HL-60 (cell line): ENCODE results near the gene SSH2.

Experiments used
- DNase-seq, 2 experiments: peaks; one replicate each; pipeline ENCODE4 v3.0.0-alpha.2; 2010 to 2020; ENCODE audit warnings: low read depth in 1 of 2, low spot score in 1 of 2
- H3K27ac ChIP-seq: fragments of 250-450 bp; sonication (Bioruptor Pico); replicated peaks from 2 replicates; pipeline ENCODE4 v1.5.1; 2020; ENCODE audit warnings: mild to moderate bottlenecking, moderate library complexity
- H3K27me3 ChIP-seq: fragments of 250-450 bp; sonication (Bioruptor Pico); 2 replicates; pipeline ENCODE4 v1.5.1; 2021; ENCODE audit warnings: mild to moderate bottlenecking, moderate library complexity; ENCODE audit not compliant: insufficient read depth, poor library complexity, severe bottlenecking
- H3K4me3 ChIP-seq: replicated peaks from 2 replicates; pipeline ENCODE4 v1.5.1; 2011; ENCODE audit warnings: mild to moderate bottlenecking, control low read depth, low read length; ENCODE audit not compliant: insufficient read depth
- GABPA ChIP-seq: IDR thresholded peaks from 2 replicates; pipeline ENCODE4 v1.6.1; 2012; ENCODE audit warnings: low read depth
- POLR2AphosphoS5 ChIP-seq: IDR thresholded peaks from 2 replicates; pipeline ENCODE4 v1.6.1; 2012; ENCODE audit warnings: low read depth
- SPI1 ChIP-seq: IDR thresholded peaks from 2 replicates; pipeline ENCODE4 v1.6.1; 2012; ENCODE audit warnings: low read depth, mild to moderate bottlenecking, borderline replicate concordance
- TF ChIP-seq, protein P1 (sequence below): IDR thresholded peaks from 2 replicates; pipeline ENCODE4 v1.6.1; 2012; ENCODE audit warnings: low read depth; ENCODE audit not compliant: insufficient replicate concordance
- TF ChIP-seq, protein P2 (sequence below): IDR thresholded peaks from one replicate; pipeline ENCODE4 v1.5.1; 2011; ENCODE audit warnings: low read length, control low read depth, inconsistent platforms; ENCODE audit not compliant: insufficient read depth

Gene SSH2

DNA sequence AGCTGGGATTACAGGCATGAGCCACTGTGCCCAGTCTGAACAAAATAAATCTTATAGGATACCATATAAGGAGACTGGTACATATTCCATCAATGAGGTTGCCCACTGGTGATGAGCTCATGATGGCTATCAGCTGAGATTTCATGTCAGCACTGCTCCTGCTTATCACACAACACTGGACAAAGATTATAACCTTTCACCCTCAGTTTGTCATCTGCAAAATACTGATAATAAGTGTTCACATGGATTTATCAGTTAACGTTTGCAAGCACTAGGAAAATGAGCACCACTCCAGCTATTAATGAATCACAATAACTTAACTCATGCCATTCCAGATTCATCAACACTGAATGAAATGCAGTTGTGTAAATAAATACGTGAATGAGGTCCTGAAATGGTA is 83.7 kb downstream of the SSH2 start:
- Histone ChIP-seq H3K27me3 (no peaks in the 10 kb centered on the region), H3K27ac (no peak overlapping the region), H3K4me3 (no peak overlapping the region)
- TF ChIP-seq, protein P1, sequence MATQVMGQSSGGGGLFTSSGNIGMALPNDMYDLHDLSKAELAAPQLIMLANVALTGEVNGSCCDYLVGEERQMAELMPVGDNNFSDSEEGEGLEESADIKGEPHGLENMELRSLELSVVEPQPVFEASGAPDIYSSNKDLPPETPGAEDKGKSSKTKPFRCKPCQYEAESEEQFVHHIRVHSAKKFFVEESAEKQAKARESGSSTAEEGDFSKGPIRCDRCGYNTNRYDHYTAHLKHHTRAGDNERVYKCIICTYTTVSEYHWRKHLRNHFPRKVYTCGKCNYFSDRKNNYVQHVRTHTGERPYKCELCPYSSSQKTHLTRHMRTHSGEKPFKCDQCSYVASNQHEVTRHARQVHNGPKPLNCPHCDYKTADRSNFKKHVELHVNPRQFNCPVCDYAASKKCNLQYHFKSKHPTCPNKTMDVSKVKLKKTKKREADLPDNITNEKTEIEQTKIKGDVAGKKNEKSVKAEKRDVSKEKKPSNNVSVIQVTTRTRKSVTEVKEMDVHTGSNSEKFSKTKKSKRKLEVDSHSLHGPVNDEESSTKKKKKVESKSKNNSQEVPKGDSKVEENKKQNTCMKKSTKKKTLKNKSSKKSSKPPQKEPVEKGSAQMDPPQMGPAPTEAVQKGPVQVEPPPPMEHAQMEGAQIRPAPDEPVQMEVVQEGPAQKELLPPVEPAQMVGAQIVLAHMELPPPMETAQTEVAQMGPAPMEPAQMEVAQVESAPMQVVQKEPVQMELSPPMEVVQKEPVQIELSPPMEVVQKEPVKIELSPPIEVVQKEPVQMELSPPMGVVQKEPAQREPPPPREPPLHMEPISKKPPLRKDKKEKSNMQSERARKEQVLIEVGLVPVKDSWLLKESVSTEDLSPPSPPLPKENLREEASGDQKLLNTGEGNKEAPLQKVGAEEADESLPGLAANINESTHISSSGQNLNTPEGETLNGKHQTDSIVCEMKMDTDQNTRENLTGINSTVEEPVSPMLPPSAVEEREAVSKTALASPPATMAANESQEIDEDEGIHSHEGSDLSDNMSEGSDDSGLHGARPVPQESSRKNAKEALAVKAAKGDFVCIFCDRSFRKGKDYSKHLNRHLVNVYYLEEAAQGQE: no peak
- TF ChIP-seq POLR2AphosphoS5: no peak
- TF ChIP-seq, protein P2, sequence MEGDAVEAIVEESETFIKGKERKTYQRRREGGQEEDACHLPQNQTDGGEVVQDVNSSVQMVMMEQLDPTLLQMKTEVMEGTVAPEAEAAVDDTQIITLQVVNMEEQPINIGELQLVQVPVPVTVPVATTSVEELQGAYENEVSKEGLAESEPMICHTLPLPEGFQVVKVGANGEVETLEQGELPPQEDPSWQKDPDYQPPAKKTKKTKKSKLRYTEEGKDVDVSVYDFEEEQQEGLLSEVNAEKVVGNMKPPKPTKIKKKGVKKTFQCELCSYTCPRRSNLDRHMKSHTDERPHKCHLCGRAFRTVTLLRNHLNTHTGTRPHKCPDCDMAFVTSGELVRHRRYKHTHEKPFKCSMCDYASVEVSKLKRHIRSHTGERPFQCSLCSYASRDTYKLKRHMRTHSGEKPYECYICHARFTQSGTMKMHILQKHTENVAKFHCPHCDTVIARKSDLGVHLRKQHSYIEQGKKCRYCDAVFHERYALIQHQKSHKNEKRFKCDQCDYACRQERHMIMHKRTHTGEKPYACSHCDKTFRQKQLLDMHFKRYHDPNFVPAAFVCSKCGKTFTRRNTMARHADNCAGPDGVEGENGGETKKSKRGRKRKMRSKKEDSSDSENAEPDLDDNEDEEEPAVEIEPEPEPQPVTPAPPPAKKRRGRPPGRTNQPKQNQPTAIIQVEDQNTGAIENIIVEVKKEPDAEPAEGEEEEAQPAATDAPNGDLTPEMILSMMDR: no peak
- no peak for TF ChIP-seq GABPA
- TF ChIP-seq SPI1: no peak
- DNase-seq: no peak

DNA sequence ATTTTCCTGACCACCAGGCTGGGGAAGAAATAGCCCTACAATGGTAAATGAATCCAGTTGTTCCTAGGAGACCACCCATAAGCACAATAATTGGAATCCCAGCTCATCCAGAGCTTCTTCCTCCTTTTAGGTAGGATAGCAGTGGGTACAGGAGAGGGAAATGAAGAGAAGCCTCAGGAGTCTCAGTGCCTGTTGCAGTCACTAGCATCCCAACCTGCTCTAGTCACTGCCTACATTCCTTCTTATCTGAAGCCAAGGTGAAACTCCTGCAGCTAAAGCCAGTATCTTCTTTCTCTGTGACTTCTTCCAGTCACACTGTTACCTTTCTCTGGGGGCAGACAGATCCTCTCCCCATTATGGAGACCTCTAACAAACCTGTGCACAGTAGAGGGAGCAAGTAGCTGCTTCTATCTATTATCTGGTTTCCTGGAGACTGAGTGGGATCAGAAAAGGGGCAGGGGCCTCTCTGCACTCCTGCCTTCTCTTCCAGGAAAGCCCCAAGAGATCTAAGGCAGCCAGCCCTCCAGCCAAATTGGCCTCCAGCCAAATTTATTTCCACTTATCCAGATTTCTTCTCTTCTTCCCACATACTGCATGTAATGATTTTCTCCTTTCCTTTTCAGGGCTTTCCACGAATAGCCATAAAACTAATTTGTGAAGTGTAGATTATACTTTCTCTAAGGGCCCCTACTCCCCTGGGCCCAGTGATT is 85.5 kb downstream of the SSH2 start:
- TF ChIP-seq, protein P1: no peak
- TF ChIP-seq, protein P2: no peak
- TF ChIP-seq GABPA (no peak), POLR2AphosphoS5 (no peak), SPI1 (no peak)
- Histone ChIP-seq H3K27ac (no peak overlapping the region), H3K4me3 (no peak overlapping the region), H3K27me3 (no peaks in the 10 kb centered on the region)
- DNase-seq: no peak

DNA sequence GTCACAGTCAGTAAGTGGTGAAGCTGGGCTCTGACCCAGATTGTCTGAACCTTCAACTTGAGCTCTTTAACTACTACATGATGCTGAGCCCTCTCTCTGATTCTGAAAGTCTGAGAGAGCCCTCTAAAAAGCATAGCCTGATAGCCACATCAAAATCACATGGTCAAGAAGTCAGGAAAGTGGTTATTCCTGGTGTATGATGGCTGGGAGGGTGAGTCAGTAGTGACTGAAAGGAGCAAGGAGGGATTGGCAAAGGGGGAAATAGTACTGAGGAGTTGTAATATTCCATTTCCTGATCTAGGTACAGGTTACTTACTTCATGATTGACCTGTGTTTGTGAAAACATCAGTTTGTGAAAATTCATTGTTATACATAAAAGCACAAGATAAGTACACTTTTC is 89.1 kb downstream of the SSH2 start:
- no peak overlapping the region for H3K4me3 ChIP-seq
- TF ChIP-seq, protein P1: no peak
- TF ChIP-seq, protein P2: no peak
- TF ChIP-seq POLR2AphosphoS5 (no peak), SPI1 (no peak), GABPA (no peak)

More for the DNA sequence above, 89.1 kb downstream of the SSH2 start:
- Histone ChIP-seq H3K27me3 (no peaks in the 10 kb centered on the region), H3K27ac (no peak overlapping the region)
- DNase-seq: no peak
